ENCODE data around the gene RPS27L.
A peak's percentile ranks its signal among the peaks of the same experiment; 100 is the strongest.
"Not testable (repeated sequence)": the region's sequence is repeated elsewhere in the genome, so short reads cannot be mapped to it uniquely, and the experiment has no call there.

RPS27L gene

GRCh38 chr15:63135281-63135680, 22.0 kb downstream of the RPS27L start:
- no peak for DNase-seq

GRCh38 chr15:63134245-63134985, 22.9 kb downstream of the RPS27L start:
- DNase-seq: no peak

- no peak for DNase-seq
Measured at GRCh38 chr15:63133786-63134185, 23.5 kb downstream of the RPS27L start.

GRCh38 chr15:63126726-63127125, 30.6 kb downstream of the RPS27L start:
- no peak for DNase-seq

- DNase-seq: no peak
Measured at GRCh38 chr15:63124506-63124905, 32.8 kb downstream of the RPS27L start.

DNA sequence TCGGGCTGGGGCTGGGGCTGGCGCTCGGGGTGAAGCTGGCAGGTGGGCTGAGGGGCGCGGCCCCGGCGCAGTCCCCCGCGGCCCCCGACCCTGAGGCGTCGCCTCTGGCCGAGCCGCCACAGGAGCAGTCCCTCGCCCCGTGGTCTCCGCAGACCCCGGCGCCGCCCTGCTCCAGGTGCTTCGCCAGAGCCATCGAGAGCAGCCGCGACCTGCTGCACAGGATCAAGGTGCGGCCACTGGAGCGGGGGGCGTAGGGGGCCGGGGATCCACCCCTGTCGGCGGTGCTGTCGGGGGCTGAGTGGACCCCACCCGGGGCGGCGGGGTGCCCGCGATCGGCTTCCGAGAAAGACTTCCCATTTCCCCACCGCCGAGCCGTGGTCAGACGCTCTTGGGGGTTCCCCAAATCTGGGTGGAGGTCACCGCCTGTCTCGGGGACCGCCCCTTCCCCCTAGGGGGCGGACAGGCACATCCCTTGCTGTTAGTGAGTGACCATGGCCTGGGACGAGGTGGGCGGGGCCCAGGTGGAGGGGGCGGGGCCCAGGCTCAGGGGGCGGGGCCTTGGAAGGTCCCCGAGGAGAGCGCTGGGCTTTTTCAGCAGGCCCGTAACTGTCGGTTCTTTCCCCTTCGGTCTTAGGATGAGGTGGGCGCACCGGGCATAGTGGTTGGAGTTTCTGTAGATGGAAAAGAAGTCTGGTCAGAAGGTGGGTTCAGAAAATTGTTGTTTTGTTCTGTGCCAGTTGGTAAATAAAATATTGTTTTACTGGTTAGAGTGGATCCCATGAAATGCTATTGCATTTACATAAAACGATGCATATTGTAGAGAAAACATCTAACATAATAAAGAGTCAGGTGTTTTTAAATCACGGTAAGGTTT, 35.0 kb downstream of the RPS27L start:
- DNase-seq: peak; percentile 55

- DNase-seq: peak; percentile 33
Measured at GRCh38 chr15:63121382-63122001, 35.8 kb downstream of the RPS27L start, which contains the start of gene LACTB. Gene LACTB (plus strand): TSS chr15:63121861. CDS start chr15:63121872, 11 bp downstream.

DNA sequence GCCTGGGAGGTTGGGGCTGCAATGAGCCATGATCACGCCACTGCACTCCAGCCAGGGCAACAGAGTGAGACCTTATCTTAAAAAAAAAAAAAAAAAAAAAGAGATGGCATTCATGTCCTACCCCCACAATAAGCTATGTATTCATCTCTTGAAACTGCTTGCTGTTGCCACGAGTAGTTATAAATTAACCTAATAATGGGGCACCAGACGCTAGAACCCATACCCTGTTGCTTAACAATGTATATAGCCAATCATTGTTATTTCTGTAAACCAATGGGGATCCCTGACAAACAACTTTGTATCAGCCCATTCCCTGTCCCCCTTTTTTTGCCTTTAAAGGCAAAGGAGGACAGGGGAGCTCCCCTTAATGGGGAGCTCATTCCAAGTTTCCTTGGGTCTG, 38.4 kb downstream of the RPS27L start:
- no peak for DNase-seq

- no peak for DNase-seq
Measured at GRCh38 chr15:63114465-63114864, 42.8 kb downstream of the RPS27L start.

- DNase-seq: no peak
Measured at GRCh38 chr15:63112871-63113270, 44.4 kb downstream of the RPS27L start.

DNA sequence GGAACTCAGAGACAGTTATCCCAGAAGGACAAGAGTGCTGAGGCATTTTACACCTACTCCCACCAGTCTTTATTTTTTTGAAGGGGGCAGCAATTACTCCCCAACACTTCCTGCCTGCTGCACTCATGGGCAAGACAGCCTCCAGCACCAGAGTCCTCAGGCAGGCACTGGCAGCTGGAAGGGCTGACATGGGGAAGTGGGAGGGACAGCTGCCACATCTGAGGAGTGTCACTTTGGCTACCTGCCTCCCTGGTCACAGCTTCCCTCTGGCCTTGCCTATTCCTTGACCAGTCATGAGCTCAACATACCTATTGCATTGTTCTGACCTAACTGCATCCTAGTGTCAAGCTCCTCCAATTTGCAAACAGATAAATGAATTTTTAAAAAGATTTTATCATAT, 45.8 kb downstream of the RPS27L start:
- no peak for DNase-seq

DNA sequence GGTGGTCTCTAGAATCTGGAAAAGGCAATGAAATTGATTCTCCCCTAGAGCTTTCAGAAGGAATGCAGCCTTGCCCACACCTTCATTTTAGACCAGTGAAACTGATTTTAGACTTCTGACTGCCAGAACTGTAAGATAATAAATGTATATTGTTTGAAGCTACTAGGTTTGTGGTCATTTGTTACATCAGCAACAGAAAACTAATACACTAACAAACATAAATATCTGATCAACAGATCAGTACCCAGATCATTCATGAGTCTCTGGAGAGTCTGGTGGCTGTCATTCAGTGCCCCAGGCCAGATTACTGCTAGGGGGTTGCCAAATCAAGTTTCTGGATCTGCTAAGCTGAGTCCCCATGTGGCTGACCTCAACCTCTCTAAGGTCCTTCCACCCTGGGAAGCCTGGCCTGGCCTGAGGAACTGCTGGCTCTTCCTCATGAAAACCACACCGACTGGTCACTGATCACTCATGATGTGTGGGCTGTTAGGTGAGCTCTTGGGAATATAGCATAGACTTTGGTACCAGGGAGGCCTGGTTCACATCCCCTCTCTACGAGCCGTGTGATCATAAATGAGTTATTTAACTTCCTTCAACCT, 46.8 kb downstream of the RPS27L start:
- no peak for DNase-seq

GRCh38 chr15:63109920-63110319, 47.4 kb downstream of the RPS27L start:
- no peak for DNase-seq

DNA sequence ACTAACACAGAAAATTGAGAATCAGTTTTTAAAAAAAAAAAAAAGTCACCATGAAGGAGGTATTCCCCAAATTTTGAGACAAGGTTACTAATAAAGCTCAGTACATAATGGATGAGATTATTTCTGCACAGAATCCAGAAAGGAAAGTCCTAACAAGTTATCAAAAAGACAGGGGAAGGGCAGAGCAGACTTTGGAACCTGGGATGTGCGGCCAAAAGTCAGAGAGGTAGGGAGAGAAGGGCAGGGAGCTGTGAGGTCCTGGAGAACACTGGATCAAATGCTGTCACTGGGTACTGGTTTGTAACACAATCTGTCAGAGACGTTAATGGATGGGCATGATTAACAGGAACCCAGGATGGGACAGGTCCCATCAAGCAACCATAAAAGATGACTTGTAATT, 47.8 kb downstream of the RPS27L start:
- no peak for DNase-seq

DNA sequence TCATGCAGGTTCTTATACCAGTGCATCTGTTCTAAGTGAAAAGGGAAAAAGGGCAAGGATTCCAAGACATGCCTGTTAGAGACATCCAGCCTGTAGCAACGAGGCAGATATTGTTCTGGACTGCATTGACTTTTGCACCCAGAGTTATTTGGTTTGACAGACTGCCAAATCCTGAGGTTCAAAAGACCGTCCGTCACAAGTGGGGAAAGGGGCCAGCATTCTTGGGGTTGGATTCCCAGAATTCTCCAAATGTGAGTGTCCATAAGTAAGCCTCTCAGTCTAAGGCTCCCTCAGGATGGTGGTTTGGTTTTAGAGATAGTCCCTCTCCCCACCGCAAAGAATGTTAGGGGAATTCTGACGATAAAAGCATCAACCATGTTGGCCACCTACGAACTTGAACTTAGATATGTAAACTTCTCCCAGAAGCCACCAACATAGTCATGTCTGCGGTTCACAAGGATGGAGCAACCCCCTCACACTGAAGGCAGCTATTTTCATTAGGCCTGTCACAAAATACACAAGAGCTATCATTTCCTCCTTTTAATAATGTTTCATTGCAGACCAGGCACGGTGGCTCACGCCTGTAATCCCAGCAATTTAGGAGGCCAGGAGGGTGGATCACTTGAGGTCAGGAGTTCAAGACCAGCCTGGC, 49.3 kb downstream of the RPS27L start:
- DNase-seq: no peak

GRCh38 chr15:63105354-63105753, 51.9 kb downstream of the RPS27L start:
- DNase-seq: not testable (repeated sequence)

DNA sequence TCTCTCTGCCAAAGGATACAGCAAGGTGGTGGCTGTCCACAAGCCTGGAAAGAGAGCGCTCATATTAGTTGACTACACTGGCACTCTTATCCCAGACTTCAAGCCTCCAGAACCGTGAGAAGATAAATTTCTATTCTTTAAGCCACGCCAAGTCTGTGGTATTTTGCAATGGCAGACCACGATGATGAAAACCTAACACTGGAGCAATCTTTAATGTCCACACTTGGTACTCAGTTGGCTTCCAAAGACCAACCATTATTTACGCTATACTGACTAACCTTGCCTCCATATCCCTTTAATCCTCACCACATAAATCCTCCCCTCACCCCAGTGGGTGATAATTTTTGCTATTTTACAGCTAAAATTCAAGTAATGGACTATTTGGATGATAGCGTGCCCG, 52.5 kb downstream of the RPS27L start:
- DNase-seq: no peak

GRCh38 chr15:63103416-63103815, 53.9 kb downstream of the RPS27L start:
- no peak for DNase-seq

DNA sequence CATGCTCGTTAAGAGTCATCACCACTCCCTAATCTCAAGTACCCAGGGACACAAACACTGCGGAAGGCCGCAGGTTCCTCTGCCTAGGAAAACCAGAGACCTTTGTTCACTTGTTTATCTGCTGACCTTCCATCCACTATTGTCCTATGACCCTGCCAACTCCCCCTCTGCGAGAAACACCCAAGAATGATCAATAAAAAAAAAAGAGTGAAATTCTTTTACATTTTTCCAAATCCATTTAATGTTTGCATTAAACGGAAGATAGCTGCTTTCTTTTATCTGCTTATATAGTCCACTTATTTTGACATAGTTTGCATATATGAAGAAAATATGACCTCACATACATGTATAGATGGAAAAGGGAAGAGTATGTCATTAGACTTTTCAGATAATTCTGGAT, 57.7 kb downstream of the RPS27L start:
- not testable (repeated sequence) for DNase-seq

GRCh38 chr15:63098901-63099300, 58.4 kb downstream of the RPS27L start:
- not testable (repeated sequence) for DNase-seq

Data from 8988T (cell line).